Measurements from ENCODE around the gene ANO1. TPM values are rescaled to one million over a fixed set of nuclear protein-coding genes. Genes with fewer than 3 reads are reported as not detected.

ANO1 gene
- total RNA-seq, 2 experiments from 2014 or later, result not detected

GRCh38 chr11:70226183-70226582 is 148.1 kb downstream of the ANO1 start:
- H3K36me3 Mint-ChIP-seq (ENCODE audit: low read depth), result no peaks in the 10 kb centered on the region
- Histone ChIP-seq H3K27ac (ENCODE audit: low read depth in 1 of 2, low read length in 2 of 2) (no peak overlapping the region), H3K9me3 (ENCODE audit: control insufficient read depth in 1 of 2, insufficient read depth in 1 of 2, low read length in 2 of 2) (no peaks in the 10 kb centered on the region), H3K36me3 (ENCODE audit: insufficient read depth, low read length) (no peaks in the 10 kb centered on the region), H3K4me3 (ENCODE audit: low read length) (no peak overlapping the region), H3K27me3 (ENCODE audit: control insufficient read depth in 1 of 2, insufficient read depth in 2 of 2, low read length in 2 of 2) (no peaks in the 10 kb centered on the region), H3K4me1 (ENCODE audit: insufficient read depth, low read length) (no peaks in the 10 kb centered on the region)
- DNase-seq (no peak), ATAC-seq (ENCODE audit: poor library complexity) (no peak)
- ChIA-PET POLR2A (no interaction called here), CTCF (interaction anchor here (0.5 kb wide), 1 partner anchor 1388 kb away, joined by 3 read pairs; no protein-coding TSS in a partner anchor)
- no peaks in the 10 kb centered on the region for H3K27me3 Mint-ChIP-seq
- no peak for TF ChIP-seq CTCF (IDR thresholded peaks at IDR 0.05)
- H3K9me3 Mint-ChIP-seq, result no peaks in the 10 kb centered on the region
- intact Hi-C loops (cut with DNase I, micrococcal nuclease), result no loop called here
- no peaks in the 10 kb centered on the region for H3K4me1 Mint-ChIP-seq (ENCODE audit: low read depth)
- no peak overlapping the region for H3K27ac Mint-ChIP-seq
- no peak overlapping the region for H3K4me3 Mint-ChIP-seq

GRCh38 chr11:70226967-70227366 is 148.8 kb downstream of the ANO1 start:
- H3K27ac ChIP-seq (ENCODE audit: low read depth in 1 of 2, low read length in 2 of 2), result no peak overlapping the region
- intact Hi-C loops (cut with DNase I, micrococcal nuclease), result no loop called here
- no peaks in the 10 kb centered on the region for H3K9me3 ChIP-seq (ENCODE audit: control insufficient read depth in 1 of 2, insufficient read depth in 1 of 2, low read length in 2 of 2)
- H3K27ac Mint-ChIP-seq, result no peak overlapping the region
- ChIA-PET POLR2A (no interaction called here), CTCF (no interaction called here)
- H3K27me3 Mint-ChIP-seq, result no peaks in the 10 kb centered on the region
- H3K9me3 Mint-ChIP-seq, result no peaks in the 10 kb centered on the region
- H3K4me1 Mint-ChIP-seq (ENCODE audit: low read depth), result no peaks in the 10 kb centered on the region
- no peaks in the 10 kb centered on the region for H3K4me1 ChIP-seq (ENCODE audit: insufficient read depth, low read length)
- DNase-seq (no peak), ATAC-seq (ENCODE audit: poor library complexity) (no peak)
- H3K27me3 ChIP-seq (ENCODE audit: control insufficient read depth in 1 of 2, insufficient read depth in 2 of 2, low read length in 2 of 2), result no peaks in the 10 kb centered on the region
- no peaks in the 10 kb centered on the region for H3K36me3 ChIP-seq (ENCODE audit: insufficient read depth, low read length)
- TF ChIP-seq CTCF (IDR thresholded peaks at IDR 0.05), result no peak
- no peak overlapping the region for H3K4me3 ChIP-seq (ENCODE audit: low read length)
- no peaks in the 10 kb centered on the region for H3K36me3 Mint-ChIP-seq (ENCODE audit: low read depth)
- H3K4me3 Mint-ChIP-seq, result no peak overlapping the region

GRCh38 chr11:70229737-70230136 is 151.6 kb downstream of the ANO1 start:
- Histone ChIP-seq H3K27me3 (ENCODE audit: control insufficient read depth in 1 of 2, insufficient read depth in 2 of 2, low read length in 2 of 2) (peaks cover 0 to 3% of the 10 kb centered on the region in 2 experiments), H3K36me3 (ENCODE audit: insufficient read depth, low read length) (no peaks in the 10 kb centered on the region), H3K4me3 (ENCODE audit: low read length) (no peak overlapping the region), H3K9me3 (ENCODE audit: control insufficient read depth in 1 of 2, insufficient read depth in 1 of 2, low read length in 2 of 2) (peaks cover 0 to 3% of the 10 kb centered on the region in 2 experiments), H3K4me1 (ENCODE audit: insufficient read depth, low read length) (no peaks in the 10 kb centered on the region), H3K27ac (ENCODE audit: low read depth in 1 of 2, low read length in 2 of 2) (no peak overlapping the region)
- ChIA-PET POLR2A (no interaction called here), CTCF (no interaction called here)
- ATAC-seq (ENCODE audit: poor library complexity) (no peak), DNase-seq (no peak)
- Mint-ChIP-seq H3K27ac (no peak overlapping the region), H3K36me3 (ENCODE audit: low read depth) (no peaks in the 10 kb centered on the region), H3K27me3 (peaks cover 5% of the 10 kb centered on the region), H3K4me3 (no peak overlapping the region), H3K4me1 (ENCODE audit: low read depth) (no peaks in the 10 kb centered on the region), H3K9me3 (no peaks in the 10 kb centered on the region)
- TF ChIP-seq CTCF (IDR thresholded peaks at IDR 0.05), result no peak
- intact Hi-C loops (cut with DNase I, micrococcal nuclease), result no loop called here

Data from CD4-positive, alpha-beta T cell (primary cell).